Ascending aorta (tissue), 2 donors: Measurements from ENCODE around the gene BRAT1. TPM values are rescaled to one million over a fixed set of nuclear protein-coding genes. Genes with fewer than 3 reads are reported as not detected.

Experiments used
- DNase-seq, 2 donors: peaks; one replicate each; pipeline ENCODE4 v3.0.0-alpha.2; 2019; ENCODE audit warnings: low spot score in 2 of 2
- H3K27ac ChIP-seq, 2 donors: fragments of 200-600 bp; sonication (generic); one replicate each; pipeline ENCODE4 v1.5.1; 2016 to 2017; ENCODE audit warnings: mild to moderate bottlenecking in 1 of 2
- H3K27me3 ChIP-seq: fragments of 200-600 bp; sonication (generic); one replicate; pipeline ENCODE4 v1.5.1; 2017
- H3K36me3 ChIP-seq, 2 donors: fragments of 200-600 bp; sonication (generic); one replicate each; pipeline ENCODE4 v1.5.1; 2016
- H3K4me1 ChIP-seq, 2 donors: fragments of 200-600 bp; sonication (generic); one replicate each; pipeline ENCODE4 v1.5.1; 2016 to 2017; ENCODE audit warnings: mild to moderate bottlenecking in 1 of 2
- H3K4me3 ChIP-seq, 2 donors: fragments of 200-600 bp; sonication (generic); one replicate each; pipeline ENCODE4 v1.5.1; 2016 to 2017; ENCODE audit warnings: mild to moderate bottlenecking in 1 of 2
- H3K9me3 ChIP-seq, 2 donors: fragments of 200-600 bp; sonication (generic); one replicate each; pipeline ENCODE4 v1.5.1; 2016
- CTCF ChIP-seq, 3 experiments: fragments of 200-600 bp in 2 of 3; fragments of 450-650 bp in 1 of 3; sonication (generic) in 2 of 3; IDR thresholded peaks; one replicate each; pipeline ENCODE4 v1.5.1; 2016 to 2019; ENCODE audit warnings: antibody characterized with exemption in 3 of 3, mild to moderate bottlenecking in 1 of 3, moderate library complexity in 1 of 3
- intact Hi-C: fragments of 100-400 bp; cut with DNase I; formaldehyde crosslinking; loops from one replicate; pipeline ENCODE4 v1.15.1; 2023
- total RNA-seq: library from RNA; depleted of rRNA; stranded (reverse); fragments of >200 nt; gene quantifications from one replicate; pipeline ENCODE4 v1.1.0, GENCODE V29; 2016

Gene BRAT1
- total RNA-seq, 1 donor from 2014 or later: 84.0 TPM

GRCh38 chr7:2575046-2575732, 19.9 kb upstream of the BRAT1 start:
- TF ChIP-seq CTCF (IDR thresholded peaks at IDR 0.05): no peak
- Histone ChIP-seq H3K4me3 (no peak overlapping the region), H3K4me1 (no peaks in the 10 kb centered on the region), H3K9me3 (no peaks in the 10 kb centered on the region), H3K36me3 (peaks cover 15 to 25% of the 10 kb centered on the region in 2 donors), H3K27ac (no peak overlapping the region), H3K27me3 (no peaks in the 10 kb centered on the region)
- no peak for DNase-seq
- intact Hi-C loops: no loop called here

DNA sequence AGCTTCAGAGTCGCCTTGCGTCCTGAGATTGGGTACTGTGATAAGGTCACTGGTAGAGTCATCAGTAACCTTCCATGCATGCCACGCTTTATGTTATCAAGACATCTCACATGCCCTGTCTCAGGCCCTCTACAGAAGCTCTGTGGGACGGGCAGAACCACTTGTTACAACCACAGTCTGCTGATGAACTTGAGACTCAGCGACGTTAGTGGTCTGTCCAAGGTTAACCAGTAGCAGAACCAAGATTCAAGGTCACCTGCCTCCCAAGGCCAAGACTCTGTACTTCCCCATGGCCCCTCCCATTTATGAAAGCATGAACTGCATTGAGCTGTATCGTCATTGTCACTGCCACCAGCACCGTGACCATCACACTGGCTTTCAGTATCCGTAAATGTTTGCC, 18.4 kb upstream of the BRAT1 start:
- Histone ChIP-seq H3K4me1 (no peaks in the 10 kb centered on the region), H3K9me3 (no peaks in the 10 kb centered on the region), H3K4me3 (no peak overlapping the region), H3K36me3 (peaks cover 15 to 25% of the 10 kb centered on the region in 2 donors), H3K27ac (no peak overlapping the region), H3K27me3 (no peaks in the 10 kb centered on the region)
- DNase-seq: no peak
- TF ChIP-seq CTCF (IDR thresholded peaks at IDR 0.05): no peak
- intact Hi-C loops: no loop called here

GRCh38 chr7:2572101-2572842, 16.9 kb upstream of the BRAT1 start:
- no peak overlapping the region for H3K4me3 ChIP-seq
- no peaks in the 10 kb centered on the region for H3K27me3 ChIP-seq
- H3K27ac ChIP-seq: no peak overlapping the region
- intact Hi-C loops: no loop called here
- no peaks in the 10 kb centered on the region for H3K4me1 ChIP-seq
- no peak for TF ChIP-seq CTCF (IDR thresholded peaks at IDR 0.05)
- DNase-seq: no peak
- H3K9me3 ChIP-seq: no peaks in the 10 kb centered on the region
- peaks cover 13 to 25% of the 10 kb centered on the region in 2 donors for H3K36me3 ChIP-seq

GRCh38 chr7:2571409-2571808, 16.1 kb upstream of the BRAT1 start:
- Histone ChIP-seq H3K9me3 (no peaks in the 10 kb centered on the region), H3K27ac (no peak overlapping the region), H3K27me3 (no peaks in the 10 kb centered on the region), H3K36me3 (peaks cover 13 to 23% of the 10 kb centered on the region in 2 donors), H3K4me3 (no peak overlapping the region), H3K4me1 (no peaks in the 10 kb centered on the region)
- intact Hi-C loops: no loop called here
- TF ChIP-seq CTCF (IDR thresholded peaks at IDR 0.05): no peak
- no peak for DNase-seq

- no peaks in the 10 kb centered on the region for H3K27me3 ChIP-seq
- no peak overlapping the region for H3K27ac ChIP-seq
- no peaks in the 10 kb centered on the region for H3K9me3 ChIP-seq
- TF ChIP-seq CTCF (IDR thresholded peaks at IDR 0.05): no peak
- no peak overlapping the region for H3K4me3 ChIP-seq
- no peaks in the 10 kb centered on the region for H3K4me1 ChIP-seq
- intact Hi-C loops: no loop called here
- peaks cover 13 to 22% of the 10 kb centered on the region in 2 donors for H3K36me3 ChIP-seq
- no peak for DNase-seq
Observed at GRCh38 chr7:2570021-2570420, 14.7 kb upstream of the BRAT1 start.
